ENCODE results near the gene STON2. TPM values are rescaled to one million over a fixed set of nuclear protein-coding genes. Genes with fewer than 3 reads are reported as not detected.

The STON2 gene
- total and polyA plus RNA-seq, 2 of the 13 experiments (the other 11 are each of a cell fraction or from before 2014, with no cell fraction given) = 2.1 to 11.0 TPM

DNA sequence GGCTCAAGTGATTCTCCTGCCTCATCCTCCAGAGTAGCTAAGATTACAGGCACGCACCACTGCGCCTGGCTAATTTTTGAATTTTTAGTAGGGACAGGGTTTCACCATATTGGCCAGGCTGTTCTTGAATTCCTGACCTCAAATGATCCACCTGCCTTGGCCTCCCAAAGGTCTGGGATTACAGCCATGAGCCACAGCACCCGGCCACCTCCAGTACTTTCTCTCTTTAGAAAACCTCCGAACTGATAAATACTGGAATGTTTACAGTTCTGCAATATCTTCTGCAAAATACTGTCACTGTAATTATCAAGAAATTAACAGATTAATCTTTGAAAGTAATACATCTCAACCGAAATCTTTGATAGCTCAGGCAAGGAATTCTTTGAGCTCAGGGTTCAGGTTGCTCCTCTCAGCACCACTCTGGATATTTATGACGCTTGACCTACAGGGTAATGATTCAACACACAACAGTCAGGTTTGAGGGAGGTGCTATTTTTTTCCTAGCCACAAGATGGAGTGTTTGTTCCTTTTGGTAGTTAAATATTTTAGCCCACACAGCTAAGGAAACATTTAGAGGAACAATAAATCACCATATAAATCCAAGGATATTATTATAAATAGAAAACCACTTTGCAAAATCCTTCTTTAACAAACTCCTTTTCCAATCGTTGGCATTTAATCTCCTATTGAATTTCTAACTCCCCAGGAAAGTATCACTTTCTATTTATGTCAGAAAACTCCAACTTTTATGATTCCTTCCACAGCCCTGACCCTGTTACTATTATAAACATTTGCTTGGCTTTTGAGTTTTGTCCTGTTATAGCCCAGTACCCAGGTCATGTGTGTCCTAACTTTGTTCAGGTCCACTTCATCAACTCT is 130.8 kb downstream of the STON2 start (continued):
- TF ChIP-seq, protein P1, sequence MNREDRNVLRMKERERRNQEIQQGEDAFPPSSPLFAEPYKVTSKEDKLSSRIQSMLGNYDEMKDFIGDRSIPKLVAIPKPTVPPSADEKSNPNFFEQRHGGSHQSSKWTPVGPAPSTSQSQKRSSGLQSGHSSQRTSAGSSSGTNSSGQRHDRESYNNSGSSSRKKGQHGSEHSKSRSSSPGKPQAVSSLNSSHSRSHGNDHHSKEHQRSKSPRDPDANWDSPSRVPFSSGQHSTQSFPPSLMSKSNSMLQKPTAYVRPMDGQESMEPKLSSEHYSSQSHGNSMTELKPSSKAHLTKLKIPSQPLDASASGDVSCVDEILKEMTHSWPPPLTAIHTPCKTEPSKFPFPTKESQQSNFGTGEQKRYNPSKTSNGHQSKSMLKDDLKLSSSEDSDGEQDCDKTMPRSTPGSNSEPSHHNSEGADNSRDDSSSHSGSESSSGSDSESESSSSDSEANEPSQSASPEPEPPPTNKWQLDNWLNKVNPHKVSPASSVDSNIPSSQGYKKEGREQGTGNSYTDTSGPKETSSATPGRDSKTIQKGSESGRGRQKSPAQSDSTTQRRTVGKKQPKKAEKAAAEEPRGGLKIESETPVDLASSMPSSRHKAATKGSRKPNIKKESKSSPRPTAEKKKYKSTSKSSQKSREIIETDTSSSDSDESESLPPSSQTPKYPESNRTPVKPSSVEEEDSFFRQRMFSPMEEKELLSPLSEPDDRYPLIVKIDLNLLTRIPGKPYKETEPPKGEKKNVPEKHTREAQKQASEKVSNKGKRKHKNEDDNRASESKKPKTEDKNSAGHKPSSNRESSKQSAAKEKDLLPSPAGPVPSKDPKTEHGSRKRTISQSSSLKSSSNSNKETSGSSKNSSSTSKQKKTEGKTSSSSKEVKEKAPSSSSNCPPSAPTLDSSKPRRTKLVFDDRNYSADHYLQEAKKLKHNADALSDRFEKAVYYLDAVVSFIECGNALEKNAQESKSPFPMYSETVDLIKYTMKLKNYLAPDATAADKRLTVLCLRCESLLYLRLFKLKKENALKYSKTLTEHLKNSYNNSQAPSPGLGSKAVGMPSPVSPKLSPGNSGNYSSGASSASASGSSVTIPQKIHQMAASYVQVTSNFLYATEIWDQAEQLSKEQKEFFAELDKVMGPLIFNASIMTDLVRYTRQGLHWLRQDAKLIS (CRISPR knock-in tag; IDR thresholded peaks at IDR 0.05) = no peak
- no peak for TF ChIP-seq FOXK2 (IDR thresholded peaks at IDR 0.05)
- no peak for TF ChIP-seq NCOA5 (CRISPR knock-in tag; IDR thresholded peaks at IDR 0.05)
- TF ChIP-seq, protein P2, sequence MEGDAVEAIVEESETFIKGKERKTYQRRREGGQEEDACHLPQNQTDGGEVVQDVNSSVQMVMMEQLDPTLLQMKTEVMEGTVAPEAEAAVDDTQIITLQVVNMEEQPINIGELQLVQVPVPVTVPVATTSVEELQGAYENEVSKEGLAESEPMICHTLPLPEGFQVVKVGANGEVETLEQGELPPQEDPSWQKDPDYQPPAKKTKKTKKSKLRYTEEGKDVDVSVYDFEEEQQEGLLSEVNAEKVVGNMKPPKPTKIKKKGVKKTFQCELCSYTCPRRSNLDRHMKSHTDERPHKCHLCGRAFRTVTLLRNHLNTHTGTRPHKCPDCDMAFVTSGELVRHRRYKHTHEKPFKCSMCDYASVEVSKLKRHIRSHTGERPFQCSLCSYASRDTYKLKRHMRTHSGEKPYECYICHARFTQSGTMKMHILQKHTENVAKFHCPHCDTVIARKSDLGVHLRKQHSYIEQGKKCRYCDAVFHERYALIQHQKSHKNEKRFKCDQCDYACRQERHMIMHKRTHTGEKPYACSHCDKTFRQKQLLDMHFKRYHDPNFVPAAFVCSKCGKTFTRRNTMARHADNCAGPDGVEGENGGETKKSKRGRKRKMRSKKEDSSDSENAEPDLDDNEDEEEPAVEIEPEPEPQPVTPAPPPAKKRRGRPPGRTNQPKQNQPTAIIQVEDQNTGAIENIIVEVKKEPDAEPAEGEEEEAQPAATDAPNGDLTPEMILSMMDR (CRISPR knock-in tag; IDR thresholded peaks at IDR 0.05) = peak; percentile 83
- TF ChIP-seq, protein P3, sequence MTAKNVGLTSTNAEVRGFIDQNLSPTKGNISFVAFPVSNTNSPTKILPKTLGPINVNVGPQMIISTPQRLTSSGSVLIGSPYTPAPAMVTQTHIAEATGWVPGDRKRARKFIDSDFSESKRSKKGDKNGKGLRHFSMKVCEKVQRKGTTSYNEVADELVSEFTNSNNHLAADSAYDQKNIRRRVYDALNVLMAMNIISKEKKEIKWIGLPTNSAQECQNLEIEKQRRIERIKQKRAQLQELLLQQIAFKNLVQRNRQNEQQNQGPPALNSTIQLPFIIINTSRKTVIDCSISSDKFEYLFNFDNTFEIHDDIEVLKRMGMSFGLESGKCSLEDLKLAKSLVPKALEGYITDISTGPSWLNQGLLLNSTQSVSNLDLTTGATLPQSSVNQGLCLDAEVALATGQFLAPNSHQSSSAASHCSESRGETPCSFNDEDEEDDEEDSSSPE (CRISPR knock-in tag; IDR thresholded peaks at IDR 0.05) = no peak
- no peak for TF ChIP-seq ZNF737 (CRISPR knock-in tag; IDR thresholded peaks at IDR 0.05; ENCODE audit: borderline replicate concordance)
- TF ChIP-seq STAG1 (CRISPR knock-in tag; IDR thresholded peaks at IDR 0.05) = peak; percentile 90
- TF ChIP-seq ZZZ3 (CRISPR knock-in tag; IDR thresholded peaks at IDR 0.05; ENCODE audit: borderline replicate concordance) = no peak
- TF ChIP-seq FOSL2 (CRISPR knock-in tag; IDR thresholded peaks at IDR 0.05) = 0 out of 2 replicates have a peak, but pooled peaks have one; percentile 13
- no peak for TF ChIP-seq GTF3A (CRISPR knock-in tag; conservative IDR thresholded peaks at IDR 0.05)
- TF ChIP-seq, protein P4, sequence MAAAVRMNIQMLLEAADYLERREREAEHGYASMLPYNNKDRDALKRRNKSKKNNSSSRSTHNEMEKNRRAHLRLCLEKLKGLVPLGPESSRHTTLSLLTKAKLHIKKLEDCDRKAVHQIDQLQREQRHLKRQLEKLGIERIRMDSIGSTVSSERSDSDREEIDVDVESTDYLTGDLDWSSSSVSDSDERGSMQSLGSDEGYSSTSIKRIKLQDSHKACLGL (CRISPR knock-in tag; IDR thresholded peaks at IDR 0.05) = no peak
- TF ChIP-seq SRSF9 (IDR thresholded peaks at IDR 0.05; ENCODE audit: borderline replicate concordance, insufficient read depth, low read depth, low read length, poor library complexity, severe bottlenecking) = no peak
